Nephron progenitor cell (in vitro differentiated cells): ENCODE measurements around the gene DCAF8L2.

Experiments used
- DNase-seq: peaks from one replicate; pipeline ENCODE4 v3.0.0; 2021
- H3K27ac Mint-ChIP-seq: 2 replicates; pipeline ENCODE4 v1.8.0; 2021; ENCODE audit warnings: mild to moderate bottlenecking, moderate library complexity, mixed read lengths
- H3K27me3 Mint-ChIP-seq: 2 replicates; pipeline ENCODE4 v1.8.0; 2021; ENCODE audit warnings: mild to moderate bottlenecking, low read depth, mixed read lengths; ENCODE audit not compliant: poor library complexity
- H3K36me3 Mint-ChIP-seq: 2 replicates; pipeline ENCODE4 v1.8.0; 2021; ENCODE audit warnings: low read depth, mixed read lengths
- H3K4me1 Mint-ChIP-seq: 2 replicates; pipeline ENCODE4 v1.8.0; 2021; ENCODE audit warnings: mixed read lengths
- H3K4me3 Mint-ChIP-seq: 2 replicates; pipeline ENCODE4 v1.8.0; 2021; ENCODE audit warnings: mild to moderate bottlenecking, moderate library complexity, mixed read lengths
- H3K9me3 Mint-ChIP-seq: 2 replicates; pipeline ENCODE4 v1.8.0; 2021; ENCODE audit warnings: mild to moderate bottlenecking, moderate library complexity, mixed read lengths
- TF ChIP-seq, protein P1 (sequence below): fragments of 200-600 bp; sonication (generic); IDR thresholded peaks from 2 replicates; pipeline ENCODE4 v1.5.0; 2021; ENCODE audit warnings: antibody characterized with exemption

DCAF8L2 gene

DNA sequence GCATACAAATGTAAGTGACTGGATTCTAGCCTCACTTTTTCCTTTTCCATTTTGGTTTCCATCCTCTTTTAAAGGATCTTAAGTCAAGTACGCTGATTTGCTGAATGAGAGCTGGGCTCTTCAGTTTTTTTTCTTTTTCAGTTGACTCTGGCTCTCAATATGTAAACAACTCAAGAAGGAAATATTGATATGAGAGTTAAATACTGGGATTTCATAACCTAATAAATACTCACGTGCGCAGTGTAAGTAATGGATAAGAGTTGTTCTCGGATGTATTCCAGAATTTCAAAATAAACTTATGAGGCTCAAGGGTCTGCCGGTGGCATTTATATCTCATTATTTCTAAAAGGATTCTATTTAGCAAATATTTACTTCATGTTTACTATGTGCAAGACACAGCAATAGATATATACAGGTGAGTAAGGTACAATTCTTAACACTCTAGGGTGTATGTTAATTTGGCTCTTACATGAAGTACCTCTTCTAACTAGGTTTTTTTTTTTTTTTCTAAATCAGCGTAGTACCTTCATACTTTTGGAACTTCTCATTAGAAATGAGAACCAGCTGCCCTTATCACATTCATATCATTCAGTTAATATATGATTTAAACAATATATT lies 206.6 kb downstream of the DCAF8L2 start:
- no peak overlapping the region for H3K27ac Mint-ChIP-seq
- H3K9me3 Mint-ChIP-seq, result peaks cover 20% of the 10 kb centered on the region
- DNase-seq, result no peak
- no peak overlapping the region for H3K4me3 Mint-ChIP-seq
- no peaks in the 10 kb centered on the region for H3K4me1 Mint-ChIP-seq
- TF ChIP-seq, protein P1, sequence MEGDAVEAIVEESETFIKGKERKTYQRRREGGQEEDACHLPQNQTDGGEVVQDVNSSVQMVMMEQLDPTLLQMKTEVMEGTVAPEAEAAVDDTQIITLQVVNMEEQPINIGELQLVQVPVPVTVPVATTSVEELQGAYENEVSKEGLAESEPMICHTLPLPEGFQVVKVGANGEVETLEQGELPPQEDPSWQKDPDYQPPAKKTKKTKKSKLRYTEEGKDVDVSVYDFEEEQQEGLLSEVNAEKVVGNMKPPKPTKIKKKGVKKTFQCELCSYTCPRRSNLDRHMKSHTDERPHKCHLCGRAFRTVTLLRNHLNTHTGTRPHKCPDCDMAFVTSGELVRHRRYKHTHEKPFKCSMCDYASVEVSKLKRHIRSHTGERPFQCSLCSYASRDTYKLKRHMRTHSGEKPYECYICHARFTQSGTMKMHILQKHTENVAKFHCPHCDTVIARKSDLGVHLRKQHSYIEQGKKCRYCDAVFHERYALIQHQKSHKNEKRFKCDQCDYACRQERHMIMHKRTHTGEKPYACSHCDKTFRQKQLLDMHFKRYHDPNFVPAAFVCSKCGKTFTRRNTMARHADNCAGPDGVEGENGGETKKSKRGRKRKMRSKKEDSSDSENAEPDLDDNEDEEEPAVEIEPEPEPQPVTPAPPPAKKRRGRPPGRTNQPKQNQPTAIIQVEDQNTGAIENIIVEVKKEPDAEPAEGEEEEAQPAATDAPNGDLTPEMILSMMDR, result no peak
- H3K27me3 Mint-ChIP-seq, result no peaks in the 10 kb centered on the region
- no peaks in the 10 kb centered on the region for H3K36me3 Mint-ChIP-seq

DNA sequence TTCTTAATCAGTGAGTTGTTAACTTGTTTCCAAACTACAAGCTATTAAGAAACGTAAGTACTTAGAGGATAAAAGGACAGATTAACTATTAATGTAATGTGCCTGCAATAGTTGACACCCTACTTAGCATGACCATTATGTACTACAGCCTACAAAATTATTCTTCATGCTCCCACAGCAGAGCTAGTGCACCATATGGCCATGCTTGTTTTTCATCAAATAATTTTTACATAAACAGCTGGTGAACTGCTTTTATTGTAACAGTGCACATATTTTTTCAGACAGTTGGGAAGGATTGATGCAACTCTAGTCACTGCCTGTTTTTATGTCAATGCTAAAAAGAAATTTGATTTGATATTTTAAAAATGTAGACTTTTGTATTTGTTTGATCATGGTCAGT lies 207.4 kb downstream of the DCAF8L2 start:
- TF ChIP-seq, protein P1, result no peak
- Mint-ChIP-seq H3K27me3 (no peaks in the 10 kb centered on the region), H3K4me1 (no peaks in the 10 kb centered on the region), H3K27ac (no peak overlapping the region), H3K36me3 (no peaks in the 10 kb centered on the region), H3K4me3 (no peak overlapping the region), H3K9me3 (peaks cover 18% of the 10 kb centered on the region)
- DNase-seq, result no peak
